Mucosa of gallbladder (tissue), 1 donor: ENCODE data around the gene TNNI3K. TPM values are rescaled to one million over a fixed set of nuclear protein-coding genes. Genes with fewer than 3 reads are reported as not detected.
"Not testable (repeated sequence)": the region's sequence is repeated elsewhere in the genome, so short reads cannot be mapped to it uniquely, and the experiment has no call there.

Experiments
- DNase-seq: peaks from one replicate; pipeline ENCODE4 v3.0.0-alpha.2; 2020; ENCODE audit warnings: low spot score
- total RNA-seq: library from RNA; stranded (reverse); gene quantifications from one replicate; pipeline ENCODE4 v1.2.1, GENCODE V29; 2021
- donor health status: DM: no; HTN: no; CAD: no.

The TNNI3K gene
- total RNA-seq = 1.3 TPM

DNA sequence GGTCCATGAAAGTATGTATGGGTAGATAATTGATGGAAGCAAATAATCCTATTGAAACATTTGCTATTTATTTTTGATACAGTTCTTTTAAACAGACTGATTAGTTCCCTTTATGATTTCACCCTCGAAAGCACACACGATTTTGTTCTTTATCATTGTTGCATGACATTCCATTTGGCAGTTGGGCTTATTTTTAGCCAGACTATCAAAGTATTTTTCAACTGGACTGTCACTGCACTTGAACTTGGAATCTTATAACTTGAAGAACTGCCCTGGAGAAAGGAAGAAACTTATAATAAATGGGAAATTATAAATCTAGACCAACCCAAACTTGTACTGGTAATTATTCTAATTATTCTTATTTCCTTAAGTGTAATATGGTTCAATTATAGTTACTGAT, at the start of gene TNNI3K:
TSS of gene TNNI3K (plus strand) at position 235 of the 400 bp plus-strand sequence. CDS start at position 300, 65 bp downstream.
- no peak for DNase-seq

- DNase-seq = no peak
These were observed 41.3 kb upstream of the TNNI3K start for GRCh38 chr1:74193908-74194307.

- DNase-seq = no peak
These were observed 39.8 kb upstream of the TNNI3K start for GRCh38 chr1:74195339-74195738.

- no peak for DNase-seq
These were observed 37.9 kb upstream of the TNNI3K start for GRCh38 chr1:74197255-74197654.

DNA sequence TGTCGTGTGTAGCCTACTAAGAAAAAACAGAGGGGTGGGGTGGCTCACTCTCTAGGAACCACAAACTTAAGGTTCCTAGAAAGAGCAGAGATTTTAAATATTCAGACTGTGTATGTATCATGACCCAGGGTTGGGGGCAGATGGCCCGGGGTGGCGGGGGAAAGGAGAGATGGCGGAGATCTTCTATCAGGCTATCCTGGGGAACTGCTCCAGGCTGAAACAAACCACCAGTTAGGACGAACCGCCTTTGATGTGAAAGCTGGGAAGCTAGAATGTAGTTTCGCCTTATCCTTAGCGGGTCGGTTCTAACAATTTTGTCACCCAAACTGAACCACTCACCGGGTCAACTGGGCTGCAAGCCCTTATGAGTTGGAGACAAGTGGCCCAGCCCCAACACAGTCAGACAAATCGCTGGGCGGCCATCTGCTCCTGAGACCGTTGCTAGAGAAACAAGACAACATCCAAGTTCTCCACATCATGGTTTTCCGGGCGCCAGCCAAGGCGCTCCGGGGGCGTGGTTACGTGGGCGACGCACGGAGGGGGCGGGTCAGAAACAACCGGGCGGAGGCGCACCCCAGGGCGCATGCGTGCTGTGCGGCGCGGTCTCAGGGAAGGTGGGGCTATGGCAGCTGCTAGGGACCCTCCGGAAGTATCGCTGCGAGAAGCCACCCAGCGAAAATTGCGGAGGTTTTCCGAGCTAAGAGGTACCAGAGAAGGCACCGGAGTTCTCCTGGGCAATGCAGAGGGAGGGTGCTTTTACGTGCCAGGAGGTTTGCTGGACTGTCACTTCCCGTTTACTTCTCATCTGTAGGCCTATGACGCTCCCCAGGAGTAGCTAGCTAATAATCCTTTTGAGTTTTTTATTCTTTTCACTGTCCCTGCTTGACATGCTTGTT, 37.3 kb upstream of the TNNI3K start, which contains the start of the genes FPGT and LRRIQ3:
TSS of gene FPGT (plus strand) at position 586 of the 896 bp plus-strand sequence. CDS start at position 623, 37 bp downstream.
TSS of gene LRRIQ3 (minus strand) at position 520 of the 896 bp plus-strand sequence. CDS start 14,492 bp downstream, outside the sequence.
- DNase-seq = peak; percentile 95

GRCh38 chr1:74199504-74199903, 35.7 kb upstream of the TNNI3K start:
- DNase-seq = no peak

DNA sequence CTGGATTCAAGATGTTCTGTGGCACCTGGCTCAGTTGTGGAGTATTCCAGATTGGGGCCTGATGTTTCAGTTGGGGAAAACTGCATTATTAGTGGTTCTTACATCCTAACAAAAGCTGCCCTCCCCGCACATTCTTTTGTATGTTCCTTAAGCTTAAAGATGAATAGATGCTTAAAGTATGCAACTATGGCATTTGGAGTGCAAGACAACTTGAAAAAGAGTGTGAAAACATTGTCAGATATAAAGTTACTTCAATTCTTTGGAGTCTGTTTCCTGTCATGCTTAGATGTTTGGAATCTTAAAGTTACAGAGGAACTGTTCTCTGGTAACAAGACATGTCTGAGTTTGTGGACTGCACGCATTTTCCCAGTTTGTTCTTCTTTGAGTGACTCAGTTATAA, 29.9 kb upstream of the TNNI3K start:
- no peak for DNase-seq

DNA sequence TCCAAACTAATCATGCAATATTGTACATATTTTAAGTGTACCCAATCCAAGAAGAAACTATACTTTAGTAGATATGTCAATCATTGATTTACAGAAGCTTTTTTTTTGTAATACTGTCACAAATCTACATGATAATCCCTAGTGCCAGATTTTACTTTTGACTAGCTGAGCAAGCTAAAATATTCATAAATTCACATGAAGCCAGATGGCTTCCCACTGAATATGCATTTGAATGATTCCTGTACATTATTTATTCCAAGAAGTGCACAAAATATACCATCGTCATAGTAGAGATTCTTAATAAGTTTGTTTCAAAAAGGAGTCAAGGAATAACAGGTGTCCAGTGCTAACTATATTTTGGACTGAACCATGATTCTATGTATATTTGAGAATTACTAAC, 20.0 kb upstream of the TNNI3K start:
- DNase-seq = no peak

- no peak for DNase-seq
These were observed 12.5 kb upstream of the TNNI3K start for GRCh38 chr1:74222701-74223100.

DNA sequence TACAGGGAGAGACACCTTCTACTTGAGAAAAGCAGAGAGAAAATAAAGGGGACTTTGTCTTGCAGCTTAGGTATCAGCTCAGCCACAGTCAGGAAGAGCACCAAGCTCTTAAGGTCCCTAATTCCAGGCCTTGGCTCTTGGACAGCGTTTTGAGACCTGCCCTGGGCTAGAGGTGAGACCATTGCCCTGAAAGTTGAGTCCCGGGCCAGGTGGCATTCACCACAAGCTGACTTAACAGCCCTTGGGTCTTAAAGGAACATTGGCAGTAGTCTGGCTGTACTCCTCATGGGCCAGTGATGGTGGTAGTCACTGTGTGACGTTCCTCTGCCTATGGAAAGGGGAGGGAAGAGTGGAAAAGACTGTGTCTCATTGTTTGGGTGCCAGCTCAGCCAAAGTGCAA, 11.7 kb upstream of the TNNI3K start:
- no peak for DNase-seq

GRCh38 chr1:74236440-74236839, 1.3 kb downstream of the TNNI3K start:
- DNase-seq = no peak

DNA sequence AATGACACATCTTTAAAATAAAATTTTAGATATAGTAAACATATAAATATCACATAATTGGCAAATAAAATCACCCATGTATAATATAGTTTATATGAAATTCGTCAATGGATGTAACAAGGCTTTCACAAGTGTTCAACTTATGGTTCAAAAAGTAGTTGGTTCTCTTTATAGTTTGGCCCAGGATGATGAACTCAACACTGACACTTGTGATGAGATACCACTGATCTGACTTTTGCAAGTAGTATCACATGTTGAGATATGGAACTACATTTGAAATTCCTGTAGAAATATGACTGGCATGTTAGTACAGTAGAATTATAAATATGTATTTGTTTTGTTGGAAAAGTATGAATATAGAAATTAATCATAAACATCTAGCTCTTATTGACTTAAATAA, 1.8 kb downstream of the TNNI3K start:
- no peak for DNase-seq

GRCh38 chr1:74237787-74238186, 2.6 kb downstream of the TNNI3K start:
- no peak for DNase-seq

- no peak for DNase-seq
These were observed 10.1 kb downstream of the TNNI3K start for GRCh38 chr1:74245168-74245772.

DNA sequence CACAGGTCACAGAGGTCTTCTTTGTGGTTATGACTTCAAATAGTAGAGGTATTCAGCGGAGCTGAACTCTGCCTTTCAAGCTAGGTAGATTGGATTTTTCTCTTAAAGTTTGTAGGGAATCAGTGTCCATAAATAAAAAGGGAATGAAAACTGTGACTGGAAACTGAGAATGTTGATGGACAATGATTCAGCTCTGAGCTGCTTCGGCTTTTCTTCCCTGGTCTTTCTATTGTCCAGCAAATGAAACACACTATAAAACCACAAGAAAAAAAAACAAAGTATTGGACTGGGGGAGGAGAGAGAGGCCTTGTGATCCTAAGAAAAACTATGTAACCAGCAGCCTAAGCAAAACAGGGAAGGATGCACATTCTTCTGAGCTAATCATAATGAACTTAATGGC, 11.1 kb downstream of the TNNI3K start:
- no peak for DNase-seq

- DNase-seq = no peak
These were observed 12.8 kb downstream of the TNNI3K start for GRCh38 chr1:74247881-74248528.

- DNase-seq = not testable (repeated sequence)
These were observed 18.1 kb downstream of the TNNI3K start for GRCh38 chr1:74253243-74253824.

- no peak for DNase-seq
These were observed 30.8 kb downstream of the TNNI3K start for GRCh38 chr1:74266001-74266400.

GRCh38 chr1:74271503-74271902, 36.3 kb downstream of the TNNI3K start:
- no peak for DNase-seq

DNA sequence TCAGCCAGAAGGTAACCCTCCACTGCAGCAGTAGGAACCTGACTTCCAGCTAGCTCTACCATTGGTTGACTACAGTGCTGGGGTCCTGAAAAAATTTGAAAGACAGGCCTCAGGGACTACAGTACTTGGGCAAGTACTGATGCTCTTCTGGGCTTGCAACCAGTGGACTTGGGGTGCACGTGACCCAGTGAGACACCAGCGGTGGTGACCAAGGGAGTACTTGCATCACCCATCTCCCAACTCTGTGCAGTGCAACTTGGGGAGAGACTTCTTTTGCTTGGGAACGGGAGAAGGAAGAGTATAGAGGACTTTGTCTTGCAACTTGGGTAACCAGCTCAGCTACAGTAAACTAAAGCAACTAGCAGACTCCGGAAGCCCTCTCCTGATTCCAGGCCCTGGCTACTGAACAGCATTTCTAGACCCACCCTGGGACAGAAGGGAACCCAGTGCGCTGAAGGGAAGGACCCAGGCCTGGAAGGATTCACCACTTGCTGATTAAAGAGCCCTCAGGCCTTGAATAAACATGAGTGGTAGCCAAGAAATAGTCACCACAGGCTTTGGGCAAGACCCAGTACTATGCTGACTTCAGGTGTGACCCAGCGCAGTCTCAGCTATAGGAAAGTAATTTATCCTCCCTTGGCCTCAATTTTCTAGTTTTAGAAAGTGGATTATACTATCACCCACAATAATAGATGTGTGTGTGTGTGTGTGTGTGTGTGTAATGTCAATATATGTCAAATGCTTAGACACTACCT, 45.6 kb downstream of the TNNI3K start:
- no peak for DNase-seq

GRCh38 chr1:74286414-74286813, 51.2 kb downstream of the TNNI3K start:
- no peak for DNase-seq
